HG03095 (cell line): ENCODE data around the gene BMP2.

Experiments
- ATAC-seq: cut with Tn5 transposase; IDR thresholded peaks from one replicate; pipeline ENCODE4 v1.9.1; 2021; ENCODE audit warnings: moderate library complexity; ENCODE audit not compliant: unreplicated experiment

The BMP2 gene

GRCh38 chr20:6767126-6767535 is 355 bp upstream of the BMP2 start:
- no peak for ATAC-seq

- ATAC-seq, result no peak
These were observed 998 bp downstream of the BMP2 start for GRCh38 chr20:6768228-6769140.

- no peak for ATAC-seq
These were observed 2.7 kb downstream of the BMP2 start for GRCh38 chr20:6769903-6770785.

GRCh38 chr20:6770786-6771100 is 3.3 kb downstream of the BMP2 start:
- no peak for ATAC-seq

- ATAC-seq, result no peak
These were observed 13.1 kb downstream of the BMP2 start for GRCh38 chr20:6780433-6781190.

- no peak for ATAC-seq
These were observed 16.3 kb downstream of the BMP2 start for GRCh38 chr20:6783752-6784151.

- no peak for ATAC-seq
These were observed 16.7 kb downstream of the BMP2 start for GRCh38 chr20:6784210-6784631.

GRCh38 chr20:6784767-6785166 is 17.3 kb downstream of the BMP2 start:
- ATAC-seq, result no peak

GRCh38 chr20:6786548-6786947 is 19.1 kb downstream of the BMP2 start:
- no peak for ATAC-seq

- no peak for ATAC-seq
These were observed 25.3 kb downstream of the BMP2 start for GRCh38 chr20:6792789-6793188.

GRCh38 chr20:6802227-6802626 is 34.7 kb downstream of the BMP2 start:
- ATAC-seq, result no peak

- no peak for ATAC-seq
These were observed 38.8 kb downstream of the BMP2 start for GRCh38 chr20:6806275-6806674.

- no peak for ATAC-seq
These were observed 44.0 kb downstream of the BMP2 start for GRCh38 chr20:6811262-6812035.

- ATAC-seq, result no peak
These were observed 45.0 kb downstream of the BMP2 start for GRCh38 chr20:6812530-6812929.

- no peak for ATAC-seq
These were observed 47.5 kb downstream of the BMP2 start for GRCh38 chr20:6814945-6815344.

- no peak for ATAC-seq
These were observed 50.7 kb downstream of the BMP2 start for GRCh38 chr20:6818033-6818808.

GRCh38 chr20:6819599-6819998 is 52.1 kb downstream of the BMP2 start:
- no peak for ATAC-seq

GRCh38 chr20:6824401-6824800 is 56.9 kb downstream of the BMP2 start:
- ATAC-seq, result no peak

- ATAC-seq, result no peak
These were observed 60.0 kb downstream of the BMP2 start for GRCh38 chr20:6827472-6827871.
